Liver (tissue), 9 donors: Measurements from ENCODE around the gene MRPL27. TPM values are rescaled to one million over a fixed set of nuclear protein-coding genes. Genes with fewer than 3 reads are reported as not detected.

Experiments
- DNase-seq: peaks from one replicate; pipeline ENCODE4 v3.0.0-alpha.2; 2017; ENCODE audit warnings: low spot score
- H3K27ac ChIP-seq, 2 donors: one replicate each; pipeline ENCODE4 v1.7.0; 2013; ENCODE audit warnings: inconsistent platforms in 2 of 2, low read length in 2 of 2, control low read depth in 1 of 2, low read depth in 1 of 2, mild to moderate bottlenecking in 1 of 2
- H3K27me3 ChIP-seq, 4 donors: one replicate each; pipeline versions ENCODE4 v1.6.1 to v1.7.0; 2013; ENCODE audit warnings: low read length in 3 of 4, inconsistent platforms in 1 of 4, mild to moderate bottlenecking in 1 of 4, moderate library complexity in 1 of 4; ENCODE audit not compliant: control insufficient read depth in 4 of 4, insufficient read depth in 4 of 4
- H3K36me3 ChIP-seq, 4 donors: one replicate each; pipeline versions ENCODE4 v1.6.1 to v1.7.0; 2013; ENCODE audit warnings: low read length in 3 of 4, mild to moderate bottlenecking in 3 of 4, low read depth in 1 of 4, moderate library complexity in 1 of 4; ENCODE audit not compliant: control insufficient read depth in 4 of 4, insufficient read depth in 3 of 4
- H3K4me1 ChIP-seq, 4 donors: one replicate each; pipeline versions ENCODE4 v1.6.1 to v1.7.0; 2013; ENCODE audit warnings: low read length in 3 of 4, mild to moderate bottlenecking in 3 of 4, moderate library complexity in 1 of 4; ENCODE audit not compliant: control insufficient read depth in 4 of 4, insufficient read depth in 4 of 4
- H3K4me3 ChIP-seq, 3 donors: one replicate each; pipeline versions ENCODE4 v1.6.1 to v1.7.0; 2013; ENCODE audit warnings: low read length in 3 of 3, control low read depth in 1 of 3, low read depth in 1 of 3, mild to moderate bottlenecking in 1 of 3
- H3K9ac ChIP-seq, 2 donors: one replicate each; pipeline ENCODE4 v1.7.0; 2013; ENCODE audit warnings: low read length in 2 of 2, mild to moderate bottlenecking in 2 of 2, moderate library complexity in 2 of 2, control low read depth in 1 of 2, low read depth in 1 of 2
- H3K9me3 ChIP-seq, 4 donors: one replicate each; pipeline versions ENCODE4 v1.6.1 to v1.7.0; 2013; ENCODE audit warnings: low read length in 3 of 4; ENCODE audit not compliant: control insufficient read depth in 4 of 4
- ATF3 ChIP-seq: IDR thresholded peaks from 2 replicates; pipeline ENCODE4 v1.6.1; 2016; ENCODE audit warnings: antibody characterized with exemption
- CTCF ChIP-seq: fragments of 150-350 bp; IDR thresholded peaks from 2 replicates; pipeline ENCODE4 v1.5.1; 2017; ENCODE audit warnings: improper control_type of control experiment, low read depth, low read length; ENCODE audit not compliant: missing input control
- FOXA1 ChIP-seq: IDR thresholded peaks from 2 replicates; pipeline ENCODE4 v1.6.1; 2016; ENCODE audit warnings: antibody characterized with exemption
- GABPA ChIP-seq, 2 donors: IDR thresholded peaks in 1 of 2; conservative IDR thresholded peaks in 1 of 2; 2 replicates each; pipeline ENCODE4 v1.6.1; 2016; ENCODE audit warnings: antibody characterized with exemption in 2 of 2, mild to moderate bottlenecking in 1 of 2, moderate library complexity in 1 of 2
- HNF4A ChIP-seq, 2 donors: conservative IDR thresholded peaks; 2 replicates each; pipeline ENCODE4 v1.6.1; 2016; ENCODE audit warnings: antibody characterized with exemption in 2 of 2, mild to moderate bottlenecking in 2 of 2
- HNF4G ChIP-seq: IDR thresholded peaks from 2 replicates; pipeline ENCODE4 v1.6.1; 2016; ENCODE audit warnings: antibody characterized with exemption
- MAX ChIP-seq: IDR thresholded peaks from 2 replicates; pipeline ENCODE4 v1.6.1; 2016; ENCODE audit warnings: antibody characterized with exemption
- NR2F2 ChIP-seq: IDR thresholded peaks from 2 replicates; pipeline ENCODE4 v1.6.1; 2016; ENCODE audit warnings: antibody characterized with exemption
- REST ChIP-seq: IDR thresholded peaks from 2 replicates; pipeline ENCODE4 v1.6.1; 2016; ENCODE audit warnings: antibody characterized with exemption, mild to moderate bottlenecking
- RXRA ChIP-seq, 2 donors: IDR thresholded peaks; 2 replicates each; pipeline ENCODE4 v1.6.1; 2017 to 2018; ENCODE audit warnings: antibody characterized with exemption in 2 of 2, mild to moderate bottlenecking in 1 of 2
- SP1 ChIP-seq: IDR thresholded peaks from 2 replicates; pipeline ENCODE4 v1.6.1; 2018; ENCODE audit warnings: antibody characterized with exemption, mild to moderate bottlenecking
- ZBTB33 ChIP-seq: IDR thresholded peaks from 2 replicates; pipeline ENCODE4 v1.6.1; 2016; ENCODE audit warnings: antibody characterized with exemption
- WGBS: extraction: QIAGEN DNeasy Blood & Tissue Kit; methylation state at CpG from one replicate; pipeline ENCODE4 v1.1.7; 2013; 5-methylcytosine and 5-hydroxymethylcytosine counted together
- polyA plus RNA-seq, 2 donors: library from polyadenylated mRNA; stranded (reverse) in 1 of 2; unstranded in 1 of 2; fragments of 200-250 nt in 1 of 2; fragments of >200 nt in 1 of 2; fragmentation: Nextera tagmentation in 1 of 2; extraction: Ambion mirVana in 1 of 2; gene quantifications; one replicate each; pipeline versions ENCODE4 v1.2.1 to v1.2.3, GENCODE V29; 2013 to 2015
- total RNA-seq, 2 donors: library from RNA; depleted of rRNA; stranded (reverse); fragments of >200 nt; gene quantifications; one replicate each; pipeline ENCODE4 v1.2.3, GENCODE V29; 2014
- donor health status: healthy.
- donor health status: healthy.
- donor health status: healthy.
- donor health status: healthy.
- donor health status: healthy.

Gene MRPL27
- total and polyA plus RNA-seq, 4 donors: 25.9 to 87.1 (median 53.5) TPM

GRCh38 chr17:50392621-50393020, 19.6 kb upstream of the MRPL27 start:
- TF ChIP-seq ZBTB33 (no peak), RXRA (IDR thresholded peaks at IDR 0.05) (no peak), REST (no peak), NR2F2 (no peak), ATF3 (no peak), CTCF (no peak), HNF4G (no peak), HNF4A (conservative IDR thresholded peaks at IDR 0.05) (no peak), SP1 (no peak), FOXA1 (no peak), MAX (no peak)
- no peak for DNase-seq
- WGBS: 71% methylated on average over 6 of the region's 6 CpGs

GRCh38 chr17:50389534-50389933, 16.6 kb upstream of the MRPL27 start:
- H3K27me3 ChIP-seq: no peaks in the 10 kb centered on the region
- 98% methylated on average over 6 of the region's 6 CpGs for WGBS
- no peak overlapping the region for H3K27ac ChIP-seq
- no peak overlapping the region for H3K9ac ChIP-seq
- peaks cover 0 to 15% (median 9%) of the 10 kb centered on the region in 4 donors for H3K4me1 ChIP-seq
- H3K9me3 ChIP-seq: no peaks in the 10 kb centered on the region
- no peak overlapping the region for H3K4me3 ChIP-seq
- no peak for TF ChIP-seq GABPA (IDR thresholded peaks at IDR 0.05 in 1 of 2, conservative IDR thresholded peaks at IDR 0.05 in 1 of 2)
- peaks cover 18 to 96% (median 80%) of the 10 kb centered on the region in 4 donors for H3K36me3 ChIP-seq
- DNase-seq: no peak

More at GRCh38 chr17:50392621-50393020, 19.6 kb upstream of the MRPL27 start:
- Histone ChIP-seq H3K4me3 (no peak overlapping the region), H3K4me1 (peaks cover 4 to 32% (median 23%) of the 10 kb centered on the region in 4 donors), H3K27me3 (no peaks in the 10 kb centered on the region), H3K9ac (no peak overlapping the region), H3K27ac (no peak overlapping the region), H3K36me3 (peaks cover 14 to 67% (median 59%) of the 10 kb centered on the region in 4 donors), H3K9me3 (no peaks in the 10 kb centered on the region)
